Measurements from ENCODE around the gene ENPP4.

- no peak for TF ChIP-seq GATA2 (IDR thresholded peaks at IDR 0.05; ENCODE audit: low read depth, low read length)
- no peak for TF ChIP-seq GATA3 (IDR thresholded peaks at IDR 0.05; ENCODE audit: low read depth, low read length)
Measured at GRCh38 chr6:46116289-46116688, 13.5 kb upstream of the ENPP4 start.

All from SH-SY5Y (cell line).